ENCODE measurements around the gene SDR39U1. TPM values are rescaled to one million over a fixed set of nuclear protein-coding genes. Genes with fewer than 3 reads are reported as not detected.

SDR39U1 gene
- total RNA-seq, 4 donors from 2014 or later: 24.5 to 39.7 (median 27.6) TPM

DNA sequence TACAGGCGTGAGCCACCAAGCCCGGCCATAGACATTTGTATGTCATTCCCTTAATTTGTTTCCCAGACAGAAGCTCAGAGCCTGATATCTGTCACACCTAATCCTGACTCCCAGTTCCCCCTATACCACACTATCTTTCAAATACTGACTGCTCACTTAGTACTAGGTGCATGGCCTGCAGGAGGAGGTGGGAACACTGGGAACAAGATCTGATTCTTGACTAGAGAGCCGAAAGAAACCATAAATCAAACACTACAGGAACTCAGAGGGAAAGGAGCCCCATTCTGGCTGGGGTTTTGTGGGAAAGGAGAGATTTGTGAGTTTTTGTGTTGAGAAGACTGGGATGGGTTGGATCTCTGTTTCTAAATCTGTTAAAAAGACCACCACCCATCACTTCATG is 7.9 kb downstream of the SDR39U1 start:
- TF ChIP-seq, protein P1, sequence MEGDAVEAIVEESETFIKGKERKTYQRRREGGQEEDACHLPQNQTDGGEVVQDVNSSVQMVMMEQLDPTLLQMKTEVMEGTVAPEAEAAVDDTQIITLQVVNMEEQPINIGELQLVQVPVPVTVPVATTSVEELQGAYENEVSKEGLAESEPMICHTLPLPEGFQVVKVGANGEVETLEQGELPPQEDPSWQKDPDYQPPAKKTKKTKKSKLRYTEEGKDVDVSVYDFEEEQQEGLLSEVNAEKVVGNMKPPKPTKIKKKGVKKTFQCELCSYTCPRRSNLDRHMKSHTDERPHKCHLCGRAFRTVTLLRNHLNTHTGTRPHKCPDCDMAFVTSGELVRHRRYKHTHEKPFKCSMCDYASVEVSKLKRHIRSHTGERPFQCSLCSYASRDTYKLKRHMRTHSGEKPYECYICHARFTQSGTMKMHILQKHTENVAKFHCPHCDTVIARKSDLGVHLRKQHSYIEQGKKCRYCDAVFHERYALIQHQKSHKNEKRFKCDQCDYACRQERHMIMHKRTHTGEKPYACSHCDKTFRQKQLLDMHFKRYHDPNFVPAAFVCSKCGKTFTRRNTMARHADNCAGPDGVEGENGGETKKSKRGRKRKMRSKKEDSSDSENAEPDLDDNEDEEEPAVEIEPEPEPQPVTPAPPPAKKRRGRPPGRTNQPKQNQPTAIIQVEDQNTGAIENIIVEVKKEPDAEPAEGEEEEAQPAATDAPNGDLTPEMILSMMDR (IDR thresholded peaks at IDR 0.05; ENCODE audit: low read depth): no peak

- TF ChIP-seq, protein P1 (IDR thresholded peaks at IDR 0.05; ENCODE audit: low read depth): no peak
Observed at GRCh38 chr14:24434036-24434435, 8.5 kb downstream of the SDR39U1 start.

DNA sequence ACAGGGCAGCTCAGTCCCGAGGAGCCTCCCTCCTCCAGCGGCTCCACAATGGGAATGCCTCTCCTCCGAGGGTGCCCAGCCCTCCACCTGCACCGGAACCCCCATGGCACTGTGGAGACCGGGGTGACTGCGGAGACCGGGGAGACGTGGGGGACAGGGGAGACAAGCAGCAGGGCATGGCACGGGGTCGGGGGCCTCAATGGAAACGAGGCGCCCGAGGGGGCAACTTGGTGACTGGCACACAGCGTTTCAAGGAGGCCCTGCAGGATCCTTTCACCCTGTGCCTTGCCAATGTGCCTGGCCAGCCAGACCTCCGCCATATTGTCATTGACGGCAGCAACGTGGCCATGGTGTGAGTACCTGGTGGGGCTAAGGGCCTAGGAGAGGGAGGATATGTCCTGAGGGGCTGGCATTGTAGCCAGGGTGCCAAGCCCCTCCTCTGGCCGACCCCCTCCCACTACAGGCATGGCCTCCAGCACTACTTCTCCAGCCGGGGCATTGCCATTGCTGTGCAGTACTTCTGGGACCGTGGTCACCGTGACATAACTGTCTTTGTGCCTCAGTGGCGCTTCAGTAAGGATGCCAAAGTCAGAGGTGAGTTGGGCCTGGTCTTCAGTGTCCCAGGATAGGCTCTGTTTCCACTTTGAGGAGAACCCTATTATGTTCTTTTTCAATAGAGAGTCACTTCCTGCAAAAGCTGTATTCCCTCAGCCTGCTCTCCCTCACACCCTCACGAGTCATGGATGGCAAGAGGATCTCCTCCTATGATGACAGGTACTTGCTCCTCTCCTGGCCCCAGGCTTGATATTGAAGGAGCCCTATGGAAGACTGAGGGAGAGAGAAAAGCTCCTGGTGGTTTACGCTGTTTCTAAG is 10.1 kb downstream of the SDR39U1 start:
- TF ChIP-seq, protein P1 (IDR thresholded peaks at IDR 0.05; ENCODE audit: low read depth): no peak

GRCh38 chr14:24431569-24432258 is 10.9 kb downstream of the SDR39U1 start:
- TF ChIP-seq, protein P1 (IDR thresholded peaks at IDR 0.05; ENCODE audit: low read depth): no peak

DNA sequence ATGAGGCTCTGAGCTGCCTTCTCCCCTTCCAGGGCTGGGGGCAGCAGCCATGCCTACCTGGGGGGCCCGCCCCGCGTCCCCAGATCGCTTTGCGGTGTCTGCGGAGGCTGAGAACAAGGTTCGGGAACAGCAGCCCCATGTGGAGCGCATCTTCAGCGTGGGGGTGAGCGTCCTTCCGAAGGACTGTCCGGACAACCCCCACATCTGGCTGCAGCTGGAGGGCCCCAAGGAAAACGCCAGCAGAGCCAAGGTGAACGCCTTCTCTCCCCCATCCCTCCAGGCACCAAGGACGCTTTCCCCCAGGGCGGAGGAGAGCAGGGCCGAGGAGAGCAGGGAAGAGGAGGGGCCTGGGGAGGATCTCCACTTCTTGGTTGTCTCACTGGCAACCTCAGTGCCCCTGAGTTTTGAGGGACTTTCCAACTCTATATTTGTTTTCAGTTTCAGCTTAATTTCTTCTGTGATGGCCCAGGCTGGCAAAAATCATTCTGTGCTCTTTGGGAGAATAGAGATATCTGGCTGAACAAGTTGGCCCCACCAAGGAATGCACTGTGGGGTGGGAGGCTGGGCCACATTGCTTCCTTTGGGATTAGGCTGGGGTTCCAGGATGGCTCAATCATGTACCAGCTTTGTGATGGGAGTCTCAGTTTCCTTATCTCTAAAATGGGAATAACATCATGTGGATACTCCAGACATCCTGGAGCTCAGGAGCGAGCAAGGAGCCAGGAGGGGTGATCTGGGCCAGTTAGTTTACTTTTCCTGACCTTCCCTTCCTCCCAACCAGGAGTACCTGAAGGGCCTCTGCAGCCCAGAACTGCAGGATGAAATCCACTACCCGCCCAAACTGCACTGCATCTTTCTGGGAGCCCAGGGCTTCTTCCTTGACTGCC is 11.7 kb downstream of the SDR39U1 start:
- TF ChIP-seq, protein P1 (IDR thresholded peaks at IDR 0.05; ENCODE audit: low read depth): no peak

DNA sequence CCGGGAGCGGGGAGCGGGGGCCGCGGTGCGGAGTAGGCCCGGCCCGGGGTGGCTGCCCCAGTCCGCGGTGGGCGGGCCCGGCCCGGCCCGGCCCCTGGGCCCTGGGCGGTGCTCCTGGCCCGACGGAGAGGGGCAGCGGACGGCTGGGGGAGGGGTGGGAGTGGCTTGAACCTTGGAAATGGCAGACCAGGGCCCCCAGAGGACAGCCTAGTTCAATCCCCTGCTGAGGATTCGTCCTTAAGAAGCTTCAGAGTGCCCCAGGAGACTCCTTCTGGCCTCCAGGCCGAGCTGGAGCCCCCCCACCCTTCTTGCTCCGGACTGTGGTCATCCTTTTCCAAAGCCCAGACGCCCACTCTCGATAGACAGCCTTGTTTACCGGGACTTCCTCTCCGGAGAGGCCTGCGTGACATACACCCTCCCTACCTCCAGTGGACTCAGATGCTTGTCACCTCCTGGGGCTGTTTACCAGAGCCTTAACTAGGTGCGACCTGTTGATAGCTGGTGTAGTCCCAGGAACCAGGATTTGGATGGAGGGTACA is 12.4 kb downstream of the SDR39U1 start:
- TF ChIP-seq, protein P1 (IDR thresholded peaks at IDR 0.05; ENCODE audit: low read depth): no peak
